Nephron (organoid): ENCODE results near the gene DCLK3.

Experiments used
- H3K27ac Mint-ChIP-seq, 3 experiments: 2 replicates each; pipeline ENCODE4 v1.8.0; 2020; ENCODE audit warnings: mixed read lengths in 3 of 3, mild to moderate bottlenecking in 2 of 3, moderate library complexity in 1 of 3
- H3K27me3 Mint-ChIP-seq: 2 replicates; pipeline ENCODE4 v1.8.0; 2021; ENCODE audit warnings: low read depth, mild to moderate bottlenecking, moderate library complexity, mixed read lengths
- H3K36me3 Mint-ChIP-seq: 2 replicates; pipeline ENCODE4 v1.8.0; 2020; ENCODE audit warnings: low read depth, mixed read lengths
- H3K4me1 Mint-ChIP-seq: 2 replicates; pipeline ENCODE4 v1.8.0; 2020; ENCODE audit warnings: mixed read lengths
- H3K4me3 Mint-ChIP-seq, 3 experiments: 2 replicates each; pipeline ENCODE4 v1.8.0; 2020; ENCODE audit warnings: mild to moderate bottlenecking in 3 of 3, mixed read lengths in 3 of 3, moderate library complexity in 2 of 3
- H3K9me3 Mint-ChIP-seq: 2 replicates; pipeline ENCODE4 v1.8.0; 2020; ENCODE audit warnings: mixed read lengths
- CTCF ChIP-seq, 3 experiments: fragments of 200-600 bp; sonication (generic); IDR thresholded peaks; one replicate each; pipeline ENCODE4 v1.5.0; 2021; ENCODE audit warnings: antibody characterized with exemption in 3 of 3; ENCODE audit not compliant: unreplicated experiment in 3 of 3

DCLK3 gene, protein sequence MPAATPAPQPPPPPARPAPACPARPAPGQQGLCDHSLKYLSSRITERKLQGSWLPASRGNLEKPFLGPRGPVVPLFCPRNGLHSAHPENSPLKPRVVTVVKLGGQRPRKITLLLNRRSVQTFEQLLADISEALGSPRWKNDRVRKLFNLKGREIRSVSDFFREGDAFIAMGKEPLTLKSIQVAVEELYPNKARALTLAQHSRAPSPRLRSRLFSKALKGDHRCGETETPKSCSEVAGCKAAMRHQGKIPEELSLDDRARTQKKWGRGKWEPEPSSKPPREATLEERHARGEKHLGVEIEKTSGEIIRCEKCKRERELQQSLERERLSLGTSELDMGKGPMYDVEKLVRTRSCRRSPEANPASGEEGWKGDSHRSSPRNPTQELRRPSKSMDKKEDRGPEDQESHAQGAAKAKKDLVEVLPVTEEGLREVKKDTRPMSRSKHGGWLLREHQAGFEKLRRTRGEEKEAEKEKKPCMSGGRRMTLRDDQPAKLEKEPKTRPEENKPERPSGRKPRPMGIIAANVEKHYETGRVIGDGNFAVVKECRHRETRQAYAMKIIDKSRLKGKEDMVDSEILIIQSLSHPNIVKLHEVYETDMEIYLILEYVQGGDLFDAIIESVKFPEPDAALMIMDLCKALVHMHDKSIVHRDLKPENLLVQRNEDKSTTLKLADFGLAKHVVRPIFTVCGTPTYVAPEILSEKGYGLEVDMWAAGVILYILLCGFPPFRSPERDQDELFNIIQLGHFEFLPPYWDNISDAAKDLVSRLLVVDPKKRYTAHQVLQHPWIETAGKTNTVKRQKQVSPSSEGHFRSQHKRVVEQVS

GRCh38 chr3:36763850-36764703, at the start of gene DCLK3:
DCLK3 (minus strand) TSS chr3:36764553; CDS start chr3:36764263, 290 bp downstream.
- Mint-ChIP-seq H3K36me3 (no peaks in the 10 kb centered on the region), H3K4me3 (peak within 1 kb of the TSS; percentile 84 to 87 (median 86)), H3K9me3 (peaks cover 5% of the 10 kb centered on the region), H3K27me3 (peaks cover 92% of the 10 kb centered on the region), H3K27ac (no peak within 1 kb of the TSS), H3K4me1 (no peaks in the 10 kb centered on the region)
- no peak for TF ChIP-seq CTCF (IDR thresholded peaks at IDR 0.05; ENCODE audit: unreplicated experiment in 3 of 3)

GRCh38 chr3:36813305-36813704, 49.0 kb upstream of the DCLK3 start:
- Mint-ChIP-seq H3K27me3 (peaks cover 12% of the 10 kb centered on the region), H3K4me3 (no peak overlapping the region), H3K9me3 (no peaks in the 10 kb centered on the region), H3K4me1 (peaks cover 46% of the 10 kb centered on the region), H3K36me3 (no peaks in the 10 kb centered on the region), H3K27ac (no peak overlapping the region)
- TF ChIP-seq CTCF (IDR thresholded peaks at IDR 0.05; ENCODE audit: unreplicated experiment in 3 of 3), result no peak

- TF ChIP-seq CTCF (IDR thresholded peaks at IDR 0.05; ENCODE audit: unreplicated experiment in 3 of 3), result no peak
- Mint-ChIP-seq H3K4me3 (no peak overlapping the region), H3K36me3 (no peaks in the 10 kb centered on the region), H3K9me3 (no peaks in the 10 kb centered on the region), H3K4me1 (peaks cover 35% of the 10 kb centered on the region), H3K27ac (no peak overlapping the region), H3K27me3 (peaks cover 9% of the 10 kb centered on the region)
Observed at GRCh38 chr3:36812240-36812639, 47.9 kb upstream of the DCLK3 start.

DNA sequence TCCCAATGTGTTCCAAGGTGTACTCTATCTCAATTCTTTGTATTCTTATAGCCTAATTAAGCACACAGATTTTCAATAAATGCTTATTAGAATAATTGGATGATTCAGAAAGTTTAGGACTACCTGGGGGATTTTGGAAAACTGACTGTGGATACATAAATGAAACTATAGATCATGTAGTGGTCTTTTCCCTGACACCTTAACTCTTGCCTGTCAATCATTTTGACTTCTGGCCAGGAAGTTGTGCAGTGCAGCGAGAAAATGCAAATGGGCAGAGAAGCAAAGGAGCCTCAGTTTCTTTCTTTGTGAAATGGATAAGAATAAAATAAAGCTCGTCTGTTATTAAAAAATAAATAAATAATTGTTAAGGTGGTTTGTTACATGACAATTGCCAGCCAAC, 47.4 kb upstream of the DCLK3 start:
- Mint-ChIP-seq H3K27me3 (peaks cover 4% of the 10 kb centered on the region), H3K36me3 (no peaks in the 10 kb centered on the region), H3K9me3 (peaks cover 3% of the 10 kb centered on the region), H3K4me1 (peaks cover 31% of the 10 kb centered on the region), H3K4me3 (no peak overlapping the region), H3K27ac (no peak overlapping the region)
- no peak for TF ChIP-seq CTCF (IDR thresholded peaks at IDR 0.05; ENCODE audit: unreplicated experiment in 3 of 3)

DNA sequence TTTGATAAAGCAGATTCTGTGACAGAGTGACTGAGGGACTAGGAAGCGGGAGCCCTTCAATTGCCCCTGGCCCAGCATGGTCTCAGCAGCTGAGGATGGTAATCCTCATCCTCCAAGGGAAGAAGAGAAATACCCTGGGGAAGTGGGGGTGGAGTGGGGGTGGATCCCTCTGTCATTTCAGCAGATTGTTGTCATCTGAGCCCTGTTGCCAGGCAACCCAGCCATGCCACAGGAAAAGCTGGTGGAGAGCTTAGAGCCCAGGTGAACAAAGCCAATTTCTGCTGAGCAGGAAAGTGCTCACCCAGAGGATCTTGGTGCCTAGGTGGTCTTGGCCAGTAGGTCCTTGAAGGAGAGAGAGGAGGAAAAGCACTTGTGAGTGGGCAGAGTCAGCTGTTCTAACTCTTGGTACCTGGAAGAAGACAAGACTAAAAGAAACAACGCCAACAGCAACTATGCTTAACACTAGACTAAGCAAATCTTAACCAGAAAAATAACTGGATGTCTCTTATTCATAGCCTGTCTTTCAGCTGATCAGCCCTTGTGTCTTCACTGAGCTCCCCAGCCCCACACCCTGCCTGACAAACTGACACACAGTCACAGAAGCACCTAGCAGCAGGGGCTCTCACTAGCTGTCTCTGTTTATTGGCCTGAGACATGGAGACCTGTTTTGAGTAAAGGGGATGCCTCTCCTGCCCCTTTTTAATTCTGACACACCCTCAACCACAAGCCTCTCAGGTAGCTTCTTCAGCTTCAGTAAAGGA, 40.1 kb upstream of the DCLK3 start:
- TF ChIP-seq CTCF (IDR thresholded peaks at IDR 0.05; ENCODE audit: unreplicated experiment in 3 of 3), result no peak
- no peak overlapping the region for H3K27ac Mint-ChIP-seq
- H3K4me3 Mint-ChIP-seq, result no peak overlapping the region
- peaks cover 4% of the 10 kb centered on the region for H3K36me3 Mint-ChIP-seq
- H3K9me3 Mint-ChIP-seq, result peaks cover 32% of the 10 kb centered on the region
- peaks cover 4% of the 10 kb centered on the region for H3K27me3 Mint-ChIP-seq
- H3K4me1 Mint-ChIP-seq, result peaks cover 6% of the 10 kb centered on the region
